22Rv1 (cell line): ENCODE data around the gene SEC14L5.

ENCODE experiments used
- ZFX ChIP-seq: fragments of 450-650 bp; IDR thresholded peaks from 2 replicates; pipeline ENCODE4 v1.6.1; 2017; ENCODE audit warnings: antibody characterized with exemption, borderline replicate concordance
- TF ChIP-seq, protein P1 (sequence below): fragments of 450-650 bp; IDR thresholded peaks from 2 replicates; pipeline ENCODE4 v1.5.1; 2017; ENCODE audit warnings: mild to moderate bottlenecking

DNA sequence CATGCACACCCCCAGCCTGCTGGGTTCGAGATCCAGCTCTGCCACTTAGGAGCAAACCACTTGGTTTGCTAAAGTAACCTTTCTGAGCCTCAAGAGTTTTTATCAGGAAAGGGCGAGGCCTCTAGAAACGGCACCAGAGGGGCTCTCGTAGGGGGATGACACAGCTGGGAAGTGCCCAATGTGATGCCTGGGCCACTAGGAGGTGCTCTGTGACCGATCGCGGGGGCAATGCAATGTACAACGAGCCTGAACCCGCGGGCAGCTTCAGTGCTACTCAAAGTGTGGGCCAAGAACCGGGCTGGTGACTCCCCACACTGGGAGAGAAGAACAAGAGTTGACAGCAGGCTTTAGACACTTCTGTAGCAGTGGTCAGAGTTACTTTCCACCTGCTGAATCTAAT, 98.2 kb downstream of the SEC14L5 start:
- TF ChIP-seq, protein P1, sequence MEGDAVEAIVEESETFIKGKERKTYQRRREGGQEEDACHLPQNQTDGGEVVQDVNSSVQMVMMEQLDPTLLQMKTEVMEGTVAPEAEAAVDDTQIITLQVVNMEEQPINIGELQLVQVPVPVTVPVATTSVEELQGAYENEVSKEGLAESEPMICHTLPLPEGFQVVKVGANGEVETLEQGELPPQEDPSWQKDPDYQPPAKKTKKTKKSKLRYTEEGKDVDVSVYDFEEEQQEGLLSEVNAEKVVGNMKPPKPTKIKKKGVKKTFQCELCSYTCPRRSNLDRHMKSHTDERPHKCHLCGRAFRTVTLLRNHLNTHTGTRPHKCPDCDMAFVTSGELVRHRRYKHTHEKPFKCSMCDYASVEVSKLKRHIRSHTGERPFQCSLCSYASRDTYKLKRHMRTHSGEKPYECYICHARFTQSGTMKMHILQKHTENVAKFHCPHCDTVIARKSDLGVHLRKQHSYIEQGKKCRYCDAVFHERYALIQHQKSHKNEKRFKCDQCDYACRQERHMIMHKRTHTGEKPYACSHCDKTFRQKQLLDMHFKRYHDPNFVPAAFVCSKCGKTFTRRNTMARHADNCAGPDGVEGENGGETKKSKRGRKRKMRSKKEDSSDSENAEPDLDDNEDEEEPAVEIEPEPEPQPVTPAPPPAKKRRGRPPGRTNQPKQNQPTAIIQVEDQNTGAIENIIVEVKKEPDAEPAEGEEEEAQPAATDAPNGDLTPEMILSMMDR, result peak; percentile 54
- TF ChIP-seq ZFX, result no peak
